IPS-18c (cell line): ENCODE results near the gene SAMD7.

ENCODE experiments used
- H3K4me3 ChIP-seq: 2 replicates; pipeline ENCODE4 v1.7.0; 2013; ENCODE audit warnings: low read depth, mild to moderate bottlenecking, low read length, moderate library complexity; ENCODE audit not compliant: insufficient read depth
- H3K9me3 ChIP-seq: one replicate; pipeline ENCODE4 v1.6.1; 2013; ENCODE audit warnings: mild to moderate bottlenecking, low read length, moderate library complexity; ENCODE audit not compliant: control insufficient read depth, insufficient read depth

The SAMD7 gene

GRCh38 chr3:169911272-169911671 lies at the start of gene SAMD7:
SAMD7 (plus strand) TSS chr3:169911572; CDS start chr3:169919499, 7,927 bp downstream.
- Histone ChIP-seq H3K9me3 (no peaks in the 10 kb centered on the region), H3K4me3 (no peak within 1 kb of the TSS)

GRCh38 chr3:169861871-169862270 lies 49.5 kb upstream of the SAMD7 start:
- no peak overlapping the region for H3K4me3 ChIP-seq
- no peaks in the 10 kb centered on the region for H3K9me3 ChIP-seq

- Histone ChIP-seq H3K4me3 (no peak overlapping the region), H3K9me3 (no peaks in the 10 kb centered on the region)
Observed at GRCh38 chr3:169863458-169863899, 47.9 kb upstream of the SAMD7 start.

- H3K4me3 ChIP-seq = no peak overlapping the region
- H3K9me3 ChIP-seq = no peaks in the 10 kb centered on the region
Observed at GRCh38 chr3:169864270-169864669, 47.1 kb upstream of the SAMD7 start.

- Histone ChIP-seq H3K4me3 (no peak overlapping the region), H3K9me3 (no peaks in the 10 kb centered on the region)
Observed at GRCh38 chr3:169865176-169865767, 46.1 kb upstream of the SAMD7 start.

- H3K4me3 ChIP-seq = no peak overlapping the region
- H3K9me3 ChIP-seq = no peaks in the 10 kb centered on the region
Observed at GRCh38 chr3:169867584-169868210, 43.7 kb upstream of the SAMD7 start.

- Histone ChIP-seq H3K9me3 (no peaks in the 10 kb centered on the region), H3K4me3 (no peak overlapping the region)
Observed at GRCh38 chr3:169868369-169868768, 43.0 kb upstream of the SAMD7 start.

- Histone ChIP-seq H3K9me3 (no peaks in the 10 kb centered on the region), H3K4me3 (no peak within 1 kb of the TSS)
Observed at GRCh38 chr3:169869484-169870220, 41.7 kb upstream of the SAMD7 start, which contains the start of gene LRRC31. LRRC31 (minus strand) TSS chr3:169869935; CDS start chr3:169869807, 128 bp downstream.

GRCh38 chr3:169871129-169871886 lies 40.1 kb upstream of the SAMD7 start:
- Histone ChIP-seq H3K9me3 (no peaks in the 10 kb centered on the region), H3K4me3 (no peak overlapping the region)

- Histone ChIP-seq H3K4me3 (no peak overlapping the region), H3K9me3 (no peaks in the 10 kb centered on the region)
Observed at GRCh38 chr3:169879013-169879557, 32.3 kb upstream of the SAMD7 start.

GRCh38 chr3:169879845-169880575 lies 31.4 kb upstream of the SAMD7 start:
- H3K4me3 ChIP-seq = no peak overlapping the region
- H3K9me3 ChIP-seq = no peaks in the 10 kb centered on the region

- Histone ChIP-seq H3K4me3 (no peak overlapping the region), H3K9me3 (no peaks in the 10 kb centered on the region)
Observed at GRCh38 chr3:169880576-169881250, 30.7 kb upstream of the SAMD7 start.

- Histone ChIP-seq H3K4me3 (no peak overlapping the region), H3K9me3 (no peaks in the 10 kb centered on the region)
Observed at GRCh38 chr3:169886671-169887070, 24.7 kb upstream of the SAMD7 start.

GRCh38 chr3:169891886-169892285 lies 19.5 kb upstream of the SAMD7 start:
- H3K9me3 ChIP-seq = no peaks in the 10 kb centered on the region
- H3K4me3 ChIP-seq = no peak overlapping the region

- Histone ChIP-seq H3K9me3 (no peaks in the 10 kb centered on the region), H3K4me3 (no peak overlapping the region)
Observed at GRCh38 chr3:169894110-169894509, 17.3 kb upstream of the SAMD7 start.

- no peaks in the 10 kb centered on the region for H3K9me3 ChIP-seq
Observed at GRCh38 chr3:169895072-169895471, 16.3 kb upstream of the SAMD7 start.

More at GRCh38 chr3:169895072-169895471, 16.3 kb upstream of the SAMD7 start:
- no peak overlapping the region for H3K4me3 ChIP-seq
